NCI-H460 (cell line): ENCODE results near the gene DIS3L2. TPM values are rescaled to one million over a fixed set of nuclear protein-coding genes. Genes with fewer than 3 reads are reported as not detected.

Experiments used
- DNase-seq: peaks from one replicate; pipeline ENCODE4 v3.0.0-alpha.2; 2016; ENCODE audit warnings: low read depth; ENCODE audit errors: extremely low read depth
- total RNA-seq: library from RNA; depleted of rRNA; stranded (reverse); fragments of >200 nt; shearing (Covaris generic); gene quantifications from 2 replicates; pipeline ENCODE4 v1.2.3, GENCODE V29; 2014

The DIS3L2 gene
- total RNA-seq, 1 experiment from 2014 or later: 26.0 TPM

GRCh38 chr2:232246245-232246644 is 284.7 kb downstream of the DIS3L2 start:
- no peak for DNase-seq

GRCh38 chr2:232249096-232249495 is 287.6 kb downstream of the DIS3L2 start:
- DNase-seq: no peak

DNA sequence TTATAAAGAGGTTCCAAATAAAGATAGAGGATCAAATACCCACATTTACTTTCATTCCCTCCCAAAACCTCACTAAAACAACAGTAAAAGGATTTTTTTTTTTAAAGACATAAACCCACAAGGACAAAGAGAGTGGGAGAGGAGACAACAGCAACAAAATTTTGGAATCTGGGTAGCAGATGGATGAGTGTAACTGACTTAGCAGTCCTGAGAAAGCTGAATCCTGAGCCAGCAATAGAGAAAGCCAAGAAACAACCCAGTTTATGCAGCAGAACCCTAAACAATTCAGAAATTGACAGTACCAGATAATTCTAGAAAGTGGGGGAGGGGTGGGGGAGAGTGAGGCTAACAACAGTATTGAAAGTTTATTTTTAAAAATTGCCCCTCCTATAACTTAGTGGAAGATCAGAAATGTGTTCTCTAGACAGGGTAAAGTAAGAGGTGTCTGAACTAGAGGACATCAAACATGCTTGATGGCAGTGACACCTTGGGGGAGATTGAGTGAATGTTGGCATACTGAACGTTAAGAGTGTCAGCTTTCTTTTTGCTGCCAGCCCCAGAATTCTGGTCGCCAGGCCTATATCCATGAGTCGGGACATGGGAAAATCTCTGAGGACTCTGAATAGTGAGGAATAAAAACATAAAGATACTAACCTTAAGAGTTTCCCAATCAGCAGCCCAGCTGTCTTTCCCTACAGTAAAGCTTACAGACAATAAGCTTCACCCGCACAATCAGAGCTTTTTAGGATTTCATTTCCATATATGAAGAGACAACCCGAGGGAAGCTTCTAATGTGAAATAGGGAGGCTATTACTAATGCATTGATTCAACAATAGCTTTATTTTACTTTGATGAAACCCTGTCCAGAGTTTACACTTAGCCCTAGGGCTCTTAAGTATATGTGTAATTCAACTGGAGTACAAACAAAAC is 289.0 kb downstream of the DIS3L2 start:
- DNase-seq: no peak

- no peak for DNase-seq
These were observed 293.5 kb downstream of the DIS3L2 start for GRCh38 chr2:232255033-232255432.

- no peak for DNase-seq
These were observed 298.6 kb downstream of the DIS3L2 start for GRCh38 chr2:232260075-232260474.

DNA sequence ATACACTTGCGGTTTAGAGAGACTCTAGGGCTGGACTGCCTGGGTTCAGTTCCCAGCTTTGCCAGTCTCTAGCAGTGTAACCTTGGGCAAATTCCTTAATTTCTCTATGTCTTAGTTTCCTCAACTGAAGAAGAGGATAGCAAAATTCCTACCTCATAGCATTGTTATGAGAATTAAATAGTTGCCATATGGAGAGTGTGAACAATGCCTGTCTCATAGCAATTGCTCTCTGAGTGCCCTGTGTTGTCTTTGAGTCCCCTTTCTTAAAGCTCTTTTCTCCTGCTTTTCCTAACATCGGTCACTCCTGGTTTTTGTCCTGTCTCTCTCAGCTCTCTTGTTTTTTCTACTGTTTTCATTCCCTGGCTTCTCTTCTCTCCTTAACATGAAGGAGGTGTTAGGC is 300.3 kb downstream of the DIS3L2 start:
- no peak for DNase-seq

GRCh38 chr2:232263295-232263694 is 301.8 kb downstream of the DIS3L2 start:
- DNase-seq: no peak

GRCh38 chr2:232264081-232264480 is 302.6 kb downstream of the DIS3L2 start:
- DNase-seq: no peak

DNA sequence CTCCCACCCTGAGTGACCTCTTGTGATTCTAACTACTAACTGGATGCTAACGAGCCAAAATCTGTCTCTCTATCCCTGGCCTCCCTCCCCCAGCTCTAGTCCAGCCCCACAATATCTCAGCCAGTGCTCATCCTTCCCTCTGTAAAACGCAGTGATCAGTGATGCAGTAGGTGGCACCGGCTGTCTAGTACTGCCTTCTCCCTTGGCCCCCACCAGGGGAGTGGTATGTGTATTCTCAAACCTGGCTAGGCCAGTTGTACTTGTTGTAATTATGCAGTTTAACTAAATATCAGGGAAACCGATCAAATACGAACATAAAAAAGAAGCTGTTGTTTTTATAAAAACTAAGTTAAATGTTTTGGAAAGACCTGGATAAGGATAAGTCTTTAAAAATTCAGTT is 303.8 kb downstream of the DIS3L2 start:
- no peak for DNase-seq

DNA sequence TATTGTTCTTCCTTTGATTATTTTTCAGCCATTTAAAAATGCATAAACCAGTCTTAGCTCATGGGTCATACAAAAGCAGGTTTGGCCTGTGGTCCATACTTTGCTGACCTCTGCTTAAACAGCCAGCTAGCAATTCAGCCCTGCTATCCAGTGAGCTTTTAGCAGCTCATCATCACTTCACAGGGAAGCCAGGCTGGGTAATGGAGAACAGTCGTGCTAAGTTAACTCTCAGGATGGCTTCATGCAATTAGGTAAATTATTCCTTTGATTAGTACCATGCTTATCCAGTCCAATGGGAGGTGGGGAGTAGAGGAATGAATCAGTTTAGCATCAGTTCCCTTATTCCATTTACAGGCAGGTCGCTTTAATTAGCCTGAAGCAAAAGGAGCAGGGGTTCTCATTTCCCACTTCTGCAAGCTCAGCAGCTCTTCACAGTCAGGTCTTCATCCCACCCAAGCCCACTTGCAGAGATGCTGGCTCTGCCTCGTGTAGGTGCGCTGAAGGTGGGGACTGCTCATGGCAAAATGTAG is 307.2 kb downstream of the DIS3L2 start:
- DNase-seq: no peak

- DNase-seq: no peak
These were observed 308.4 kb downstream of the DIS3L2 start for GRCh38 chr2:232269867-232270266.

DNA sequence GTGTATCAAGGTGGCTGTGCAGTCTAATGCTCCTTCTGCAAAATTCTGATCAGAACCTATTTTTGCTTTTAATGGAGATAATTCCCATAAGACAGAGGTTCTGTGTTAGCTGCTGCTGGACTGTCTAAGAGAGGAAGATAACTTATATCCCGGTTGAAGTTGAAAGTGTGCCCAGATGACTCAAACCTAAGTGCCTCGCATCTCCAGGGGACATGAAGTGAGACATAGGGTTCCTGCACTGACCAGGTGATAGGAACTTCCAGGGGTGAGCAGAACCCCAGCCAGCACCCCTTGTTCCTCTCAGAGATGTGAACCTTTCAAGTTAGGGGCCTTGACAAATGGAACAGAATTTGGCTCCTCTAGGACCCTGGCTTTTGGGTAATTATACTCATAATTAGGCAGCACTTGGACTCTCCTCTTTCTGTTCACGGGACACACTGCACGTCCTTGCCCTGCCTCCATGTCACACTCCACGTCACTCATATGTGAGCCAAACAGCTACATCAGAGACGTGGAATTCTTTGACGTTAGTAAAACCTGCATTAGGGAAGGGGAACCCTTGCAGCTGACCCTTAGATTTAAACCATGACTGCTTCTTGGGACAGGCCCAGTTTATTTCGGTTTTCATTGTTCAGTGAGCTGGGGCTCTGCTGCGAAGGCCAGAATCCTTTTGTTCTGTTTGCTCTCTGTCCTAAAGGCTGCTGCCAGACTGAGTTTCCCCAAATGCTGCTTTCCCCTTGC is 312.6 kb downstream of the DIS3L2 start:
- DNase-seq: no peak

GRCh38 chr2:232275670-232276069 is 314.2 kb downstream of the DIS3L2 start:
- no peak for DNase-seq

DNA sequence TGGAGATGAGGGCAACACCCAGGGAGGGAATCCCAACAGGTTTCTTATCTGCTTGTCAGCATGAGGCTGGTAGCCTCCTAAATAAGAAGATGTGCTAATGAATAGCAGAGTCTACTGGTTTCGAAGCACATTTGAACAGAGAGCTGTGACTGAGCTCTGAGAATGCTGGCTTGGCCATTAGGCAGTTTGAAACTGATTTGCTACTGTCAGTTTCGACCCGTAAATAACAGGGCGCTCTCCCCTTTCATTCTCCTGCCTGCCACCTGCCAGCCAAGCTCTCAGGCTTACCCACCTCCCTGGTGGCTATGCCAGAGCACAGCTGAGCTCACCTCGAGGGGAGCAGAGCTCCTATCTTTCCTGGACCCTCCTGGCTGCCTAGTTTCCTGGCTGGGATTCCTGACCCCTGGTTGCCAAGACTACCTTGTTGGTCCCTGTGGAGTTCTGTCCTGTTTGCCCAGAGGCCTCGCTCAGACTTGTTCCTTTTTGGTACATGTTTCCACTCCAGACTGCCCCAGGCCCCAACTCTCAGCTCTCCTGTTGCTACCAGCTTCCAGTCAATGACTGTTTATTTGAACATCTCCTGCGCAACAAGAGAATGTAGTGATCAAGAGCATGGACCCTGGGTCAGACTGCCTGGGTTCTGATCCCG is 314.7 kb downstream of the DIS3L2 start:
- no peak for DNase-seq

DNA sequence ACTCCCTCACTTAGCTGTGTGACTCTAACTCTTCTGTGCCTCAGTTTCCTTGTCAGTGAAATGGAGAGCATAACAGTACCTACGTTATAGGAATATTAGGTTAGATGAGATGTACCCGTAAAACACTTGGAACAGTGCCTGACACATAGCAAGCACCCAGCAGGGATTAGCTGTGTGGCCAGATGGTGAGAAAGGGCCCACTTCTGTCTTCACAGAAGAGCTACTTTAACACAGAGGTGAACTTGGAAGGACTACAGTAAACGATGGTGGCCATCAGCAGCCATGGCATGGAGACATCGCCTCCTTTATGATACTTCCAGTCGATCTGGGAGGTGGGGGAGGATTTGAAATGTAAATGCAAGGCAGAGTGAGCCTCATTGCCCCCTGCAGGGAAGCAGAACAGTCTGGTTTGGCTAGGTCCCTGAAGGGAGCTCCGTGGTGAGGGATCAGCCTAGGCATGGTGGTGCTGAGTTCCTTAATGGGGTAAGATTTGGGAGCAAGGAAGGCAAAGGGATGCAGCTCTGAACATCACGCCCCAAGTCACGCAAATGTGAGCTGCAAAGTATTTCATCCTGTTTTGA is 315.3 kb downstream of the DIS3L2 start:
- DNase-seq: no peak

DNA sequence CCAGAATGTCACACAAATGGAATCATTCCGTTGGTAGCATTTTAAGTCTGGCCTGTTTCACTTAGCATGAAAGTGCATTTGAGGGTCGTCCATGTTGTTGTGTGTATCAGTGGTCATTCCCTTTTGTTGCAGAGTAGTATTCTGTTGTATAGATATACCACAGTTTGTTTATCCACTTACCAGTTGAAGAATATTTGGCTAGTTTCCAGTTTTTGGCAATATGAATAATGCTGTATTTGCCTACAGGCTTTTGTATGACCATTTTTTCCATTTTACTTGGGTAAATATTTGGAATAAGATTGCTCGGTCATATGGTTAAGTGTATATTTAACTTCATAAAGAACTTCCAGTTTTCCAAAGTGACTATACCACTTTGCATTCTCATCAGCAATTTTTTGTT is 317.0 kb downstream of the DIS3L2 start:
- no peak for DNase-seq

GRCh38 chr2:232280341-232280740 is 318.8 kb downstream of the DIS3L2 start:
- no peak for DNase-seq

DNA sequence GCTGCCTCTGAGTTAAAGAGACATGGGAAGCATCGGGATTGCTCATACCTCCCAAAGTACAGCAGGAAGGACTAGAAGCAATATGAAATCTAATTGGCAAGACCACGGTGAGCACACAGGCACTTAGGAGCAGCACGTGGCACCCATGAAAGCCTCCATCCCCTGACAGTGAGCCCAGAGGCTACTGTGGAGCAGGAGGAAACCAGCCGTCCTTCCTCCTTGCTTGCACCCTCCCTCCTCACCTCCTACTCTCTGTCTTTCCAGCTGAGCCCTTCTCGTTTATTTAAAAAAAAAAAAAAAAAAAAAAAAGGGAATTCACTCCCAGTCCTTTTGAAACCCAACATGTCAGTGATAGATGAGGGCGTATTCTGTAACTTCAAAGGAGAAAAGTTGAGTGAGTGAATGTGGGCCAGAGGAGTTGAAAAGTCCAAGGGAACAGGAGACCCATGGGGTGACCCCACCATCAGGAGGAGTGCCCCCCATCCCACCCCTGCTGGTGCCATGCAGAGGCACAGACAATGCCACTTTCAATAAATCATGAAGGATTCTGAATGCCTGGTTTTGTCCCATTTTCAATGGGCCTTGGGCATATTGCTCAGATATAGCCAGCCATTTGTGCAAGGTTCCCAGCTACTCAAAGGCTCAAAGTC is 320.5 kb downstream of the DIS3L2 start:
- DNase-seq: no peak

GRCh38 chr2:232282508-232283055 is 321.1 kb downstream of the DIS3L2 start:
- no peak for DNase-seq
